ENCODE data around the gene S100P.
A peak's percentile ranks its signal among the peaks of the same experiment; 100 is the strongest.

The S100P gene

GRCh38 chr4:6714954-6715353 lies 21.3 kb downstream of the S100P start:
- Histone ChIP-seq H3K4me2 (ENCODE audit: low read length, poor library complexity, severe bottlenecking) (no peak overlapping the region), H2BK12ac (ENCODE audit: low read length in 2 of 2) (peak overlapping the region in 1 of 2 experiments; percentile 6), H4K91ac (ENCODE audit: low read length) (no peak overlapping the region), H3K4me1 (ENCODE audit: control insufficient read depth, insufficient read depth, low read depth, low read length) (no peaks in the 10 kb centered on the region), H3K4ac (ENCODE audit: low read depth in 1 of 2, low read length in 2 of 2) (no peak overlapping the region), H3K18ac (ENCODE audit: low read depth in 1 of 2, low read length in 2 of 2) (no peak overlapping the region), H2BK5ac (ENCODE audit: low read depth, low read length, poor library complexity, severe bottlenecking) (no peak overlapping the region), H2AK5ac (ENCODE audit: low read length, severe bottlenecking) (no peak overlapping the region), H3K27ac (ENCODE audit: low read length, poor library complexity, severe bottlenecking) (no peak overlapping the region), H3K27me3 (ENCODE audit: control insufficient read depth in 1 of 2, insufficient read depth in 1 of 2, low read length in 2 of 2) (no peaks in the 10 kb centered on the region), H3K4me3 (ENCODE audit: insufficient read depth in 1 of 2, low read depth in 1 of 2, low read length in 2 of 2) (no peak overlapping the region), H3K23ac (ENCODE audit: low read length in 2 of 2) (no peak overlapping the region), H3K14ac (ENCODE audit: low read length in 2 of 2) (no peak overlapping the region), H3K9me3 (ENCODE audit: control insufficient read depth, low read length) (no peaks in the 10 kb centered on the region), H4K8ac (ENCODE audit: low read length) (no peak overlapping the region), H3K36me3 (ENCODE audit: control insufficient read depth in 1 of 2, insufficient read depth in 2 of 2, low read depth in 1 of 2, low read length in 2 of 2) (peaks cover 0 to 3% of the 10 kb centered on the region in 2 experiments), H2BK15ac (ENCODE audit: low read depth, poor library complexity, severe bottlenecking) (no peak overlapping the region), H2AFZ (ENCODE audit: low read depth, low read length) (no peak overlapping the region), H2BK120ac (ENCODE audit: low read depth, low read length) (no peak overlapping the region), H3K79me1 (replicated peaks; ENCODE audit: low read length, poor library complexity, severe bottlenecking) (peaks cover 2% of the 10 kb centered on the region), H3K9ac (ENCODE audit: low read length) (peak overlapping the region; percentile 88)
- WGBS: 100% methylated on average over 1 of the region's 1 CpG
- DNase-seq: no peak

GRCh38 chr4:6715704-6716017 lies 22.0 kb downstream of the S100P start:
- Histone ChIP-seq H3K23ac (ENCODE audit: low read length in 2 of 2) (no peak overlapping the region), H3K4me1 (ENCODE audit: control insufficient read depth, insufficient read depth, low read depth, low read length) (peaks cover 2% of the 10 kb centered on the region), H3K4me3 (ENCODE audit: insufficient read depth in 1 of 2, low read depth in 1 of 2, low read length in 2 of 2) (peak overlapping the region; percentile 86 to 88), H2BK5ac (ENCODE audit: low read depth, low read length, poor library complexity, severe bottlenecking) (no peak overlapping the region), H3K18ac (ENCODE audit: low read depth in 1 of 2, low read length in 2 of 2) (peak overlapping the region in 1 of 2 experiments; percentile 63), H2BK120ac (ENCODE audit: low read depth, low read length) (no peak overlapping the region), H2AK5ac (ENCODE audit: low read length, severe bottlenecking) (no peak overlapping the region), H3K9me3 (ENCODE audit: control insufficient read depth, low read length) (no peaks in the 10 kb centered on the region), H2BK12ac (ENCODE audit: low read length in 2 of 2) (no peak overlapping the region), H3K4me2 (ENCODE audit: low read length, poor library complexity, severe bottlenecking) (peak overlapping the region; percentile 63), H4K91ac (ENCODE audit: low read length) (no peak overlapping the region), H2BK15ac (ENCODE audit: low read depth, poor library complexity, severe bottlenecking) (no peak overlapping the region), H2AFZ (ENCODE audit: low read depth, low read length) (no peak overlapping the region), H3K4ac (ENCODE audit: low read depth in 1 of 2, low read length in 2 of 2) (no peak overlapping the region), H3K14ac (ENCODE audit: low read length in 2 of 2) (no peak overlapping the region), H4K8ac (ENCODE audit: low read length) (peak overlapping the region; percentile 59), H3K27me3 (ENCODE audit: control insufficient read depth in 1 of 2, insufficient read depth in 1 of 2, low read length in 2 of 2) (no peaks in the 10 kb centered on the region), H3K79me1 (replicated peaks; ENCODE audit: low read length, poor library complexity, severe bottlenecking) (peaks cover 2% of the 10 kb centered on the region), H3K36me3 (ENCODE audit: control insufficient read depth in 1 of 2, insufficient read depth in 2 of 2, low read depth in 1 of 2, low read length in 2 of 2) (peaks cover 0 to 3% of the 10 kb centered on the region in 2 experiments), H3K9ac (ENCODE audit: low read length) (peak overlapping the region; percentile 88), H3K27ac (ENCODE audit: low read length, poor library complexity, severe bottlenecking) (no peak overlapping the region)
- no peak for DNase-seq
- WGBS: 12% methylated on average over 6 of the region's 9 CpGs

- Histone ChIP-seq H2BK120ac (ENCODE audit: low read depth, low read length) (peak within 1 kb of the TSS; percentile 83), H3K27ac (ENCODE audit: low read length, poor library complexity, severe bottlenecking) (no peak within 1 kb of the TSS), H3K9ac (ENCODE audit: low read length) (peak within 1 kb of the TSS; percentile 88), H3K9me3 (ENCODE audit: control insufficient read depth, low read length) (no peaks in the 10 kb centered on the region), H2BK15ac (ENCODE audit: low read depth, poor library complexity, severe bottlenecking) (peak within 1 kb of the TSS; percentile 2), H3K4ac (ENCODE audit: low read depth in 1 of 2, low read length in 2 of 2) (peak within 1 kb of the TSS; percentile 35 to 99), H3K79me1 (replicated peaks; ENCODE audit: low read length, poor library complexity, severe bottlenecking) (peaks cover 2% of the 10 kb centered on the region), H3K36me3 (ENCODE audit: control insufficient read depth in 1 of 2, insufficient read depth in 2 of 2, low read depth in 1 of 2, low read length in 2 of 2) (peaks cover 0 to 3% of the 10 kb centered on the region in 2 experiments), H2AFZ (ENCODE audit: low read depth, low read length) (peak within 1 kb of the TSS; percentile 67), H3K4me1 (ENCODE audit: control insufficient read depth, insufficient read depth, low read depth, low read length) (peaks cover 2% of the 10 kb centered on the region), H2BK5ac (ENCODE audit: low read depth, low read length, poor library complexity, severe bottlenecking) (peak within 1 kb of the TSS; percentile 20), H2AK5ac (ENCODE audit: low read length, severe bottlenecking) (no peak within 1 kb of the TSS), H4K8ac (ENCODE audit: low read length) (peak within 1 kb of the TSS; percentile 99), H3K14ac (ENCODE audit: low read length in 2 of 2) (peak within 1 kb of the TSS in 1 of 2 experiments; percentile 69), H3K27me3 (ENCODE audit: control insufficient read depth in 1 of 2, insufficient read depth in 1 of 2, low read length in 2 of 2) (no peaks in the 10 kb centered on the region), H3K18ac (ENCODE audit: low read depth in 1 of 2, low read length in 2 of 2) (peak within 1 kb of the TSS; percentile 83 to 98), H2BK12ac (ENCODE audit: low read length in 2 of 2) (peak within 1 kb of the TSS in 1 of 2 experiments; percentile 6), H4K91ac (ENCODE audit: low read length) (peak within 1 kb of the TSS; percentile 96), H3K4me3 (ENCODE audit: insufficient read depth in 1 of 2, low read depth in 1 of 2, low read length in 2 of 2) (peak within 1 kb of the TSS; percentile 86 to 88), H3K23ac (ENCODE audit: low read length in 2 of 2) (peak within 1 kb of the TSS in 1 of 2 experiments; percentile 81), H3K4me2 (ENCODE audit: low read length, poor library complexity, severe bottlenecking) (peak within 1 kb of the TSS; percentile 67)
- WGBS: under 1% methylated on average over 99 of the region's 109 CpGs
- DNase-seq: peak; percentile 89
These were observed 22.6 kb downstream of the S100P start, which contains the start of gene BLOC1S4 for GRCh38 chr4:6716018-6716911. TSS of gene BLOC1S4 (plus strand) at chr4:6716174. CDS start at chr4:6716210, 36 bp downstream.

GRCh38 chr4:6716958-6717655 lies 23.4 kb downstream of the S100P start:
- WGBS: 40% methylated on average over 2 of the region's 7 CpGs
- Histone ChIP-seq H3K23ac (ENCODE audit: low read length in 2 of 2) (no peak overlapping the region), H3K4me1 (ENCODE audit: control insufficient read depth, insufficient read depth, low read depth, low read length) (peaks cover 2% of the 10 kb centered on the region), H2BK15ac (ENCODE audit: low read depth, poor library complexity, severe bottlenecking) (no peak overlapping the region), H3K18ac (ENCODE audit: low read depth in 1 of 2, low read length in 2 of 2) (no peak overlapping the region), H2BK5ac (ENCODE audit: low read depth, low read length, poor library complexity, severe bottlenecking) (no peak overlapping the region), H3K4me3 (ENCODE audit: insufficient read depth in 1 of 2, low read depth in 1 of 2, low read length in 2 of 2) (peak overlapping the region; percentile 86 to 88), H3K27me3 (ENCODE audit: control insufficient read depth in 1 of 2, insufficient read depth in 1 of 2, low read length in 2 of 2) (no peaks in the 10 kb centered on the region), H2AK5ac (ENCODE audit: low read length, severe bottlenecking) (no peak overlapping the region), H3K9ac (ENCODE audit: low read length) (peak overlapping the region; percentile 88), H2BK120ac (ENCODE audit: low read depth, low read length) (no peak overlapping the region), H3K4ac (ENCODE audit: low read depth in 1 of 2, low read length in 2 of 2) (no peak overlapping the region), H4K91ac (ENCODE audit: low read length) (no peak overlapping the region), H3K79me1 (replicated peaks; ENCODE audit: low read length, poor library complexity, severe bottlenecking) (peaks cover 2% of the 10 kb centered on the region), H3K14ac (ENCODE audit: low read length in 2 of 2) (no peak overlapping the region), H3K27ac (ENCODE audit: low read length, poor library complexity, severe bottlenecking) (no peak overlapping the region), H4K8ac (ENCODE audit: low read length) (no peak overlapping the region), H3K4me2 (ENCODE audit: low read length, poor library complexity, severe bottlenecking) (peak overlapping the region; percentile 67), H3K36me3 (ENCODE audit: control insufficient read depth in 1 of 2, insufficient read depth in 2 of 2, low read depth in 1 of 2, low read length in 2 of 2) (peaks cover 0 to 3% of the 10 kb centered on the region in 2 experiments), H3K9me3 (ENCODE audit: control insufficient read depth, low read length) (no peaks in the 10 kb centered on the region), H2AFZ (ENCODE audit: low read depth, low read length) (no peak overlapping the region), H2BK12ac (ENCODE audit: low read length in 2 of 2) (no peak overlapping the region)
- DNase-seq: no peak
